SK-N-SH treated with all-trans-retinoic acid at 6 μM for 48 hours (cell line): Measurements from ENCODE around the gene TOB1.
"Not testable (repeated sequence)": the region's sequence is repeated elsewhere in the genome, so short reads cannot be mapped to it uniquely, and the experiment has no call there.

Experiments used
- ATAC-seq: fragments of 200-7000 bp; cut with Tn5 transposase; 3 replicates; pipeline ENCODE4 v1.9.1; 2020; ENCODE audit warnings: mild to moderate bottlenecking, moderate library complexity
- ARNTL ChIP-seq: fragments of 450-650 bp; formaldehyde crosslinking; IDR thresholded peaks from 2 replicates; pipeline ENCODE4 v1.5.0; 2020; ENCODE audit warnings: low read depth, mild to moderate bottlenecking, moderate library complexity, borderline replicate concordance
- BACH2 ChIP-seq: fragments of 250-450 bp; sonication (Bioruptor Pico); IDR thresholded peaks from 2 replicates; pipeline ENCODE4 v1.9.0; 2021; ENCODE audit warnings: mild to moderate bottlenecking, borderline replicate concordance
- CREB5 ChIP-seq: fragments of 250-450 bp; sonication (Bioruptor Pico); IDR thresholded peaks from 2 replicates; pipeline ENCODE4 v1.5.1; 2020; ENCODE audit warnings: low read depth, mild to moderate bottlenecking, moderate library complexity
- CSDC2 ChIP-seq: fragments of 250-450 bp; sonication (Bioruptor Pico); IDR thresholded peaks from 2 replicates; pipeline ENCODE4 v1.5.0; 2020; ENCODE audit warnings: mild to moderate bottlenecking, moderate library complexity
- CSRNP3 ChIP-seq: fragments of 250-450 bp; sonication (Bioruptor Pico); IDR thresholded peaks from 2 replicates; pipeline ENCODE4 v1.5.1; 2021; ENCODE audit warnings: mild to moderate bottlenecking, moderate library complexity
- ESRRG ChIP-seq: fragments of 250-450 bp; sonication (Bioruptor Pico); IDR thresholded peaks from 2 replicates; pipeline ENCODE4 v1.6.1; 2021; ENCODE audit warnings: mild to moderate bottlenecking
- GLIS3 ChIP-seq: fragments of 250-450 bp; sonication (Bioruptor Pico); IDR thresholded peaks from 2 replicates; pipeline ENCODE4 v1.5.0; 2020; ENCODE audit warnings: mild to moderate bottlenecking, moderate library complexity
- ISL1 ChIP-seq: fragments of 250-450 bp; sonication (Bioruptor Pico); IDR thresholded peaks from 2 replicates; pipeline ENCODE4 v2.1.2; 2022; ENCODE audit warnings: mild to moderate bottlenecking, moderate library complexity
- OSR1 ChIP-seq: fragments of 250-450 bp; sonication (Bioruptor Pico); IDR thresholded peaks from 2 replicates; pipeline ENCODE4 v1.8.0; 2022; ENCODE audit warnings: moderate library complexity, mild to moderate bottlenecking, inconsistent platforms
- POU6F1 ChIP-seq: fragments of 250-450 bp; sonication (Bioruptor Pico); IDR thresholded peaks from 2 replicates; pipeline ENCODE4 v1.8.0; 2021; ENCODE audit warnings: low read depth, mild to moderate bottlenecking, moderate library complexity, borderline replicate concordance
- PPARA ChIP-seq: fragments of 250-450 bp; sonication (Bioruptor Pico); IDR thresholded peaks from 2 replicates; pipeline ENCODE4 v1.5.0; 2020; ENCODE audit warnings: mild to moderate bottlenecking, borderline replicate concordance
- RARB ChIP-seq: fragments of 250-450 bp; sonication (Bioruptor Pico); IDR thresholded peaks from 2 replicates; pipeline ENCODE4 v1.8.0; 2021; ENCODE audit warnings: mild to moderate bottlenecking, moderate library complexity
- SNAI2 ChIP-seq: fragments of 250-450 bp; sonication (Bioruptor Pico); IDR thresholded peaks from 2 replicates; pipeline ENCODE4 v1.5.0; 2020; ENCODE audit warnings: mild to moderate bottlenecking, moderate library complexity
- TCF4 ChIP-seq: fragments of 250-450 bp; sonication (Bioruptor Pico); IDR thresholded peaks from 2 replicates; pipeline ENCODE4 v1.8.0; 2021; ENCODE audit warnings: mild to moderate bottlenecking, moderate library complexity, borderline replicate concordance
- TOX ChIP-seq: fragments of 250-450 bp; sonication (Bioruptor Pico); IDR thresholded peaks from 2 replicates; pipeline ENCODE4 v1.8.0; 2021; ENCODE audit warnings: mild to moderate bottlenecking, moderate library complexity, borderline replicate concordance
- TSHZ2 ChIP-seq: fragments of 250-450 bp; sonication (Bioruptor Pico); IDR thresholded peaks from 2 replicates; pipeline ENCODE4 v1.5.0; 2020; ENCODE audit warnings: mild to moderate bottlenecking, moderate library complexity
- ZC3H10 ChIP-seq: fragments of 250-450 bp; sonication (Bioruptor Pico); IDR thresholded peaks from 2 replicates; pipeline ENCODE4 v1.5.1; 2021; ENCODE audit warnings: mild to moderate bottlenecking, moderate library complexity
- ZFP3 ChIP-seq: fragments of 250-450 bp; sonication (Bioruptor Pico); IDR thresholded peaks from 2 replicates; pipeline ENCODE4 v1.5.0; 2020; ENCODE audit warnings: mild to moderate bottlenecking, moderate library complexity
- ZFP30 ChIP-seq: fragments of 450-650 bp; formaldehyde crosslinking; IDR thresholded peaks from 2 replicates; pipeline ENCODE4 v1.5.0; 2022; ENCODE audit warnings: mild to moderate bottlenecking, moderate library complexity
- ZNF565 ChIP-seq: fragments of 450-650 bp; formaldehyde crosslinking; conservative IDR thresholded peaks from 2 replicates; pipeline ENCODE4 v1.5.0; 2020; ENCODE audit warnings: low read depth, mild to moderate bottlenecking, moderate library complexity
- ZNF8 ChIP-seq: fragments of 450-650 bp; formaldehyde crosslinking; IDR thresholded peaks from 2 replicates; pipeline ENCODE4 v1.5.0; 2020; ENCODE audit warnings: mild to moderate bottlenecking, moderate library complexity

Gene TOB1

GRCh38 chr17:50879086-50879485 lies 12.9 kb upstream of the TOB1 start:
- no peak for ATAC-seq
- TF ChIP-seq ZC3H10 (CRISPR knock-in tag) (no peak), RARB (CRISPR knock-in tag) (no peak), ESRRG (CRISPR knock-in tag) (no peak), CSDC2 (no peak), CSRNP3 (CRISPR knock-in tag) (no peak), TCF4 (CRISPR knock-in tag) (no peak), ZFP30 (CRISPR knock-in tag) (no peak), BACH2 (CRISPR knock-in tag) (no peak), TOX (CRISPR knock-in tag) (no peak), POU6F1 (CRISPR knock-in tag) (no peak), GLIS3 (CRISPR knock-in tag) (no peak), ZNF8 (CRISPR knock-in tag) (no peak), ZFP3 (CRISPR knock-in tag) (no peak), SNAI2 (CRISPR knock-in tag) (no peak), OSR1 (CRISPR knock-in tag) (no peak), PPARA (CRISPR knock-in tag) (no peak), ARNTL (CRISPR knock-in tag) (no peak), CREB5 (CRISPR knock-in tag) (no peak), TSHZ2 (CRISPR knock-in tag) (no peak), ISL1 (CRISPR knock-in tag) (no peak)

- no peak for ATAC-seq
- TF ChIP-seq ARNTL (CRISPR knock-in tag) = no peak
- no peak for TF ChIP-seq ZFP3 (CRISPR knock-in tag)
- no peak for TF ChIP-seq CSDC2
- no peak for TF ChIP-seq ZC3H10 (CRISPR knock-in tag)
- TF ChIP-seq ZFP30 (CRISPR knock-in tag) = no peak
- no peak for TF ChIP-seq CSRNP3 (CRISPR knock-in tag)
- no peak for TF ChIP-seq GLIS3 (CRISPR knock-in tag)
- TF ChIP-seq, all 23 proteins: peak for 0
Measured at GRCh38 chr17:50877838-50878237, 11.7 kb upstream of the TOB1 start.

GRCh38 chr17:50877042-50877441 lies 10.9 kb upstream of the TOB1 start:
- not testable (repeated sequence) for ATAC-seq

GRCh38 chr17:50875074-50875473 lies 8.9 kb upstream of the TOB1 start:
- TF ChIP-seq ZNF565 = no peak
- no peak for TF ChIP-seq RARB (CRISPR knock-in tag)
- TF ChIP-seq ZNF8 (CRISPR knock-in tag) = no peak
- TF ChIP-seq SNAI2 (CRISPR knock-in tag) = no peak
- TF ChIP-seq TCF4 (CRISPR knock-in tag) = no peak
- no peak for TF ChIP-seq ZFP3 (CRISPR knock-in tag)
- no peak for TF ChIP-seq OSR1 (CRISPR knock-in tag)
- TF ChIP-seq BACH2 (CRISPR knock-in tag) = no peak
- TF ChIP-seq CSDC2 = no peak
- TF ChIP-seq GLIS3 (CRISPR knock-in tag) = no peak
- TF ChIP-seq TSHZ2 (CRISPR knock-in tag) = no peak
- no peak for TF ChIP-seq ESRRG (CRISPR knock-in tag)
- no peak for TF ChIP-seq ARNTL (CRISPR knock-in tag)
- TF ChIP-seq CREB5 (CRISPR knock-in tag) = no peak
- TF ChIP-seq, all 23 proteins: peak for 0

More at GRCh38 chr17:50875074-50875473, 8.9 kb upstream of the TOB1 start:
- ATAC-seq = no peak
